Spleen (tissue), 11 donors: ENCODE data around the gene TMEM169. TPM values are rescaled to one million over a fixed set of nuclear protein-coding genes. Genes with fewer than 3 reads are reported as not detected.

Experiments
- DNase-seq: peaks from one replicate; pipeline ENCODE4 v3.0.0-alpha.2; 2020
- H3K27ac ChIP-seq, 8 donors: fragments of 200-600 bp; sonication (generic) in 7 of 8; 1 replicate in 4 of 8; 2 replicates in 4 of 8; pipeline versions ENCODE4 v1.5.0 to v1.8.0; 2016 to 2021; ENCODE audit warnings: inconsistent platforms in 4 of 8, mild to moderate bottlenecking in 4 of 8, moderate library complexity in 1 of 8
- H3K27me3 ChIP-seq, 7 donors: fragments of 200-600 bp; sonication (generic) in 6 of 7; replicated peaks in 1 of 7; 1 replicate in 4 of 7; 2 replicates in 3 of 7; pipeline versions ENCODE4 v1.5.0 to v1.8.0; 2016 to 2021; ENCODE audit warnings: inconsistent platforms in 3 of 7, mild to moderate bottlenecking in 1 of 7
- H3K36me3 ChIP-seq, 6 donors: fragments of 200-600 bp; sonication (generic) in 5 of 6; 1 replicate in 4 of 6; 2 replicates in 2 of 6; pipeline versions ENCODE4 v1.5.0 to v1.8.0; 2016 to 2021; ENCODE audit warnings: inconsistent platforms in 2 of 6
- H3K4me1 ChIP-seq, 6 donors: fragments of 200-600 bp; sonication (generic) in 5 of 6; 1 replicate in 3 of 6; 2 replicates in 3 of 6; pipeline versions ENCODE4 v1.5.0 to v1.8.0; 2016 to 2021; ENCODE audit warnings: inconsistent platforms in 3 of 6
- H3K4me3 ChIP-seq, 8 donors: fragments of 200-600 bp; sonication (generic) in 7 of 8; 1 replicate in 4 of 8; 2 replicates in 4 of 8; pipeline versions ENCODE4 v1.5.0 to v1.8.0; 2016 to 2021; ENCODE audit warnings: inconsistent platforms in 4 of 8, mild to moderate bottlenecking in 4 of 8, moderate library complexity in 2 of 8
- H3K9me3 ChIP-seq, 8 donors: fragments of 200-600 bp; sonication (generic) in 7 of 8; 1 replicate in 4 of 8; 2 replicates in 4 of 8; pipeline versions ENCODE4 v1.5.0 to v1.8.0; 2016 to 2021; ENCODE audit warnings: inconsistent platforms in 4 of 8
- POLR2A ChIP-seq, 3 donors: fragments of 450-650 bp; IDR thresholded peaks; one replicate each; pipeline ENCODE4 v1.5.1; 2017; ENCODE audit warnings: antibody characterized with exemption in 3 of 3, mild to moderate bottlenecking in 1 of 3
- POLR2AphosphoS5 ChIP-seq, 3 donors: sonication (generic); formaldehyde crosslinking; IDR thresholded peaks; one replicate each; pipeline ENCODE4 v1.5.1; 2017; ENCODE audit warnings: antibody characterized with exemption in 3 of 3
- WGBS, 5 donors: extraction: QIAGEN DNeasy Blood & Tissue Kit in 3 of 5; methylation state at CpG; one replicate each; pipeline versions ENCODE4 v1.1.5 to v1.1.7; 2013 to 2018; 5-methylcytosine and 5-hydroxymethylcytosine counted together
- intact Hi-C: fragments of 100-400 bp; cut with DNase I; formaldehyde crosslinking; loops from one replicate; pipeline ENCODE4 v1.15.0; 2023; ENCODE audit warnings: low total_unique reads
- polyA plus RNA-seq, 3 donors: library from polyadenylated mRNA; stranded (reverse); fragments of 200-250 nt; gene quantifications; one replicate each; pipeline ENCODE4 v1.2.1, GENCODE V29; 2013
- total RNA-seq, 7 donors: library from RNA; depleted of rRNA in 3 of 7; stranded (reverse); fragments of >200 nt in 3 of 7; fragmentation: NEBNext Ultra II Directional in 4 of 7; extraction: Animal tissue kit (Norgen Biotek cat#: 25700) in 4 of 7; gene quantifications; one replicate each; pipeline versions ENCODE4 v1.1.0 to v1.2.1, GENCODE V29; 2016 to 2021
- TF ChIP-seq, protein P1 (sequence below), 11 experiments: fragments of 200-600 bp in 7 of 11; fragments of 450-650 bp in 4 of 11; sonication (generic) in 4 of 11; IDR thresholded peaks in 8 of 11; conservative IDR thresholded peaks in 3 of 11; 1 replicate in 7 of 11; 2 replicates in 4 of 11; pipeline versions ENCODE4 v1.4.0 to v1.8.0; 2016 to 2021; ENCODE audit warnings: antibody characterized with exemption in 11 of 11, inconsistent platforms in 4 of 11, mild to moderate bottlenecking in 1 of 11
- donor health status: healthy with polysubstance abuse.
- donor health status: DM: no; HTN: no; CAD: no; lungs with moderate emphysema.
- donor health status: DM: no; HTN: no; CAD: no.
- donor health status: Bipolar disorder and iron deficiency.
- donor health status: healthy.
- donor health status: DM: no; HTN: no; CAD: no.
- donor health status: DM: yes; HTN: yes; CAD: no.

TMEM169 gene
- total and polyA plus RNA-seq, 10 donors: 0.19 to 1.3 (median 0.83) TPM

DNA sequence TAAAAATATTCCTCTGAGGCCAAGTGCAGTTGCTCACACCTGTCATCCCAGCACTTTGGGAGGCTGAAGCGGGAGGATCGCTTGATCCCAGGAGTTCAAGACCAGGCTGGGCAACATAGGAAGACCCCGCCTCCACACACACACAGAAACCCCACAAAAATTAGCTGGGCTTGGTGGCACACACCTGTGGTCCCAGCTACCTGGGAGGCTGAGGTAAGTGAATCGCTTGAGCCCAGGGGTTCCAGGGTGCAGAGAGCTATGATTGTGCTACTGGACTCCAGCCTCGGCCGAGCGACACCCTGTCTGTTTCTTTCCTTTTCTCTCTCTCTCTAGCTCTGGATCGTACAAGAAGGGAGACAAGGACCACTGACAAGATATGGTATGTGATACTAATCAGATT, 25.6 kb downstream of the TMEM169 start:
- Histone ChIP-seq H3K4me3 (no peak overlapping the region), H3K27ac (no peak overlapping the region), H3K9me3 (no peaks in the 10 kb centered on the region), H3K4me1 (peaks cover 9 to 35% (median 29%) of the 10 kb centered on the region in 6 donors), H3K36me3 (peaks cover 0 to 20% (median 18%) of the 10 kb centered on the region in 6 donors), H3K27me3 (no peaks in the 10 kb centered on the region)
- intact Hi-C loops: no loop called here
- 93 to 95% (median 95%) methylated on average over 8 of the region's 8 CpGs for WGBS, 5 donors
- no peak for DNase-seq
- no peak for TF ChIP-seq POLR2AphosphoS5 (IDR thresholded peaks at IDR 0.05)
- no peak for TF ChIP-seq POLR2A (IDR thresholded peaks at IDR 0.05)
- TF ChIP-seq, protein P1, sequence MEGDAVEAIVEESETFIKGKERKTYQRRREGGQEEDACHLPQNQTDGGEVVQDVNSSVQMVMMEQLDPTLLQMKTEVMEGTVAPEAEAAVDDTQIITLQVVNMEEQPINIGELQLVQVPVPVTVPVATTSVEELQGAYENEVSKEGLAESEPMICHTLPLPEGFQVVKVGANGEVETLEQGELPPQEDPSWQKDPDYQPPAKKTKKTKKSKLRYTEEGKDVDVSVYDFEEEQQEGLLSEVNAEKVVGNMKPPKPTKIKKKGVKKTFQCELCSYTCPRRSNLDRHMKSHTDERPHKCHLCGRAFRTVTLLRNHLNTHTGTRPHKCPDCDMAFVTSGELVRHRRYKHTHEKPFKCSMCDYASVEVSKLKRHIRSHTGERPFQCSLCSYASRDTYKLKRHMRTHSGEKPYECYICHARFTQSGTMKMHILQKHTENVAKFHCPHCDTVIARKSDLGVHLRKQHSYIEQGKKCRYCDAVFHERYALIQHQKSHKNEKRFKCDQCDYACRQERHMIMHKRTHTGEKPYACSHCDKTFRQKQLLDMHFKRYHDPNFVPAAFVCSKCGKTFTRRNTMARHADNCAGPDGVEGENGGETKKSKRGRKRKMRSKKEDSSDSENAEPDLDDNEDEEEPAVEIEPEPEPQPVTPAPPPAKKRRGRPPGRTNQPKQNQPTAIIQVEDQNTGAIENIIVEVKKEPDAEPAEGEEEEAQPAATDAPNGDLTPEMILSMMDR (IDR thresholded peaks at IDR 0.05 in 8 of 11, conservative IDR thresholded peaks at IDR 0.05 in 3 of 11): no peak

DNA sequence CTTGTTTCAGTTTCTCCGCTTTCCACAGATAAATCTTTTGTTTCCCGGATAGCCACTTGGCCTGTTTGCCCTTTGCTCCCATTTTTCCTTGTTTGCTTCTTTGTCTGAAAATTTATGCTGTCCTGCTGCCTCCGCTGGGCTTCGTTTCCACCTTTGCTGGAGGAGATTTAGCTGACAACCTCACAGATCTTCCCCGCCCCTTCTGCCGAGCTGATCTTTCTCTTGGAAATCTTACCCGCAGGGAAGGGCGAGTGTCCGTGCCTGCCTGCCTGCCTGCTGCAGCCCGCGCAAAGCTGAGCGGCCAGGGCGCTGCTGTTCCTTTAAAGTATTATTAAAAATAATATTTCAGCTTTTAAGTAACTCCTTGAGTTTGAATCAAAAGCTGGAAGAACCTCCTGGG, 26.0 kb downstream of the TMEM169 start:
- H3K4me1 ChIP-seq: peaks cover 11 to 39% (median 34%) of the 10 kb centered on the region in 6 donors
- H3K36me3 ChIP-seq: peaks cover 0 to 24% (median 20%) of the 10 kb centered on the region in 6 donors
- H3K27ac ChIP-seq: no peak overlapping the region
- DNase-seq: no peak
- no peaks in the 10 kb centered on the region for H3K27me3 ChIP-seq
- H3K9me3 ChIP-seq: no peaks in the 10 kb centered on the region
- WGBS, 5 donors: 75 to 87% (median 85%) methylated on average over 13 of the region's 13 CpGs
- no peak for TF ChIP-seq POLR2AphosphoS5 (IDR thresholded peaks at IDR 0.05)
- TF ChIP-seq POLR2A (IDR thresholded peaks at IDR 0.05): no peak
- TF ChIP-seq, protein P1 (IDR thresholded peaks at IDR 0.05 in 8 of 11, conservative IDR thresholded peaks at IDR 0.05 in 3 of 11): no peak
- intact Hi-C loops: no loop called here
- H3K4me3 ChIP-seq: no peak overlapping the region

DNA sequence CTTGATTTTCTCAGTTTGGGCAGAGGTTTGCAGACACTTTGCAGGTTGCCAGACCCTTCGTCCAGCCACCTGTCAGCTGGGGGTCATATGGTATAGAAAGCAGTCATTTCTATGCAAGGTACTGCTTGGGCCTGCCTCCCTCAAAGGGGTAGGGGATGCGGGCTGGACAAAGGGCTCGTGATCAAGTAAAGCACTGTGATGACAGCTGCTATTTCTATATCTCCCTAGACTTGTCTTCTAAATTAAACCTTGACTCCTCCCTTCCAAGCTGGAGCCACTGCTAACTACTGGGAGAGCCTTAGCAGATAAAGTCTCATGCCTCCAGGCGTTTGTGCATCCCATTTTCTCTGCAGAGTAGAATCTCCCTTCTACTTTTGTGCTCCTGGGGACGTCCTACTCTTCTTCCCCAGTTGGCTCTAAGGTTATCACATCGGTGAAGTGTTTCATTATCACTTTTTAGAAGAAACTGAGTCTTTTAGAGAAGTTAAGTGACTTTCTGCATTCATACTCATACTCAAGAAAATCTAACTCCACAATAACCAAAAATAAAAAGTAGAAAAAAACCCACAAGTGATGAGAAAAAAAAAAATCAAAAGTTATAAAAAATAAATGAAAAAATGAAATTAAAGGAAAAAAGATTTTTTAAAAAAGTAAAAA, 26.7 kb downstream of the TMEM169 start:
- Histone ChIP-seq H3K27ac (peak overlapping the region; percentile 88 to 97 (median 96)), H3K4me1 (peaks cover 11 to 46% (median 40%) of the 10 kb centered on the region in 6 donors), H3K27me3 (no peaks in the 10 kb centered on the region), H3K4me3 (peak overlapping the region; percentile 69 to 93 (median 82)), H3K36me3 (peaks cover 0 to 31% (median 27%) of the 10 kb centered on the region in 6 donors), H3K9me3 (no peaks in the 10 kb centered on the region)
- TF ChIP-seq POLR2A (IDR thresholded peaks at IDR 0.05) (no peak), POLR2AphosphoS5 (IDR thresholded peaks at IDR 0.05) (no peak)
- TF ChIP-seq, protein P1 (IDR thresholded peaks at IDR 0.05 in 8 of 11, conservative IDR thresholded peaks at IDR 0.05 in 3 of 11): no peak
- intact Hi-C loops: no loop called here
- 64 to 70% (median 65%) methylated on average over 6 of the region's 6 CpGs for WGBS, 5 donors
- DNase-seq: no peak
